Astrocyte (in vitro differentiated cells and primary cell): ENCODE results near the gene ME1. TPM values are rescaled to one million over a fixed set of nuclear protein-coding genes. Genes with fewer than 3 reads are reported as not detected.

Experiments used
- DNase-seq: peaks from one replicate; pipeline ENCODE4 v3.0.0-alpha.2; 2010; ENCODE audit warnings: low read depth
- FAIRE-seq: peaks from 2 replicates; lab custom pipeline; 2011; peaks lifted over from hg19 to GRCh38; lab: Jason Lieb, UNC
- H2AFZ ChIP-seq: 2 replicates; pipeline ENCODE4 v1.6.0; 2012; ENCODE audit warnings: low read depth, low read length, inconsistent platforms
- H3K27ac ChIP-seq: 2 replicates; pipeline ENCODE4 v1.5.1; 2011; ENCODE audit warnings: low read depth, low read length, inconsistent platforms
- H3K27me3 ChIP-seq: 2 replicates; pipeline ENCODE4 v1.6.0; 2011; ENCODE audit warnings: low read length, inconsistent platforms; ENCODE audit not compliant: insufficient read depth
- H3K36me3 ChIP-seq: 2 replicates; pipeline ENCODE4 v1.5.1; 2011; ENCODE audit warnings: low read length, inconsistent platforms; ENCODE audit not compliant: insufficient read depth
- H3K4me1 ChIP-seq: 2 replicates; pipeline ENCODE4 v1.5.1; 2011; ENCODE audit warnings: low read length, inconsistent platforms; ENCODE audit not compliant: insufficient read depth
- H3K4me2 ChIP-seq: 2 replicates; pipeline ENCODE4 v1.6.0; 2012; ENCODE audit warnings: low read length, inconsistent platforms
- H3K4me3 ChIP-seq: 2 replicates; pipeline ENCODE4 v1.5.1; 2011; ENCODE audit warnings: low read depth, mild to moderate bottlenecking, low read length, inconsistent platforms; ENCODE audit not compliant: insufficient read depth
- H3K79me2 ChIP-seq: 2 replicates; pipeline ENCODE4 v1.6.0; 2012; ENCODE audit warnings: mild to moderate bottlenecking, low read length, inconsistent platforms; ENCODE audit not compliant: insufficient read depth
- H3K9ac ChIP-seq: 2 replicates; pipeline ENCODE4 v1.6.0; 2012; ENCODE audit warnings: mild to moderate bottlenecking, low read length, inconsistent platforms
- H3K9me3 ChIP-seq: 2 replicates; pipeline ENCODE4 v1.5.1; 2012; ENCODE audit warnings: low read depth, mild to moderate bottlenecking, low read length, inconsistent platforms; ENCODE audit not compliant: insufficient read depth
- H4K20me1 ChIP-seq: 2 replicates; pipeline ENCODE4 v1.6.0; 2012; ENCODE audit warnings: low read length, inconsistent platforms; ENCODE audit not compliant: insufficient read depth
- H3K27ac Mint-ChIP-seq: one replicate; pipeline ENCODE4 v1.8.0; 2021; ENCODE audit warnings: mild to moderate bottlenecking, mixed read lengths; ENCODE audit not compliant: unreplicated experiment
- H3K27me3 Mint-ChIP-seq: one replicate; pipeline ENCODE4 v1.8.0; 2021; ENCODE audit warnings: low read depth, mixed read lengths; ENCODE audit not compliant: unreplicated experiment
- H3K36me3 Mint-ChIP-seq: one replicate; pipeline ENCODE4 v1.8.0; 2021; ENCODE audit warnings: low read depth, mixed read lengths; ENCODE audit not compliant: unreplicated experiment
- H3K4me1 Mint-ChIP-seq: one replicate; pipeline ENCODE4 v1.8.0; 2021; ENCODE audit warnings: low read depth, mixed read lengths; ENCODE audit not compliant: unreplicated experiment
- H3K4me3 Mint-ChIP-seq: one replicate; pipeline ENCODE4 v1.8.0; 2021; ENCODE audit warnings: mild to moderate bottlenecking, moderate library complexity, mixed read lengths; ENCODE audit not compliant: unreplicated experiment
- H3K9me3 Mint-ChIP-seq: one replicate; pipeline ENCODE4 v1.8.0; 2021; ENCODE audit warnings: mild to moderate bottlenecking, mixed read lengths; ENCODE audit not compliant: unreplicated experiment
- CTCF ChIP-seq: IDR thresholded peaks from 2 replicates; pipeline ENCODE4 v1.5.1; 2011; ENCODE audit warnings: low read depth, mild to moderate bottlenecking, inconsistent platforms, low read length, moderate library complexity; ENCODE audit not compliant: insufficient read depth
- EZH2 ChIP-seq: IDR thresholded peaks from 2 replicates; pipeline ENCODE4 v1.6.1; 2012; ENCODE audit warnings: mild to moderate bottlenecking, low read length, inconsistent platforms; ENCODE audit not compliant: insufficient read depth
- total RNA-seq: library from RNA; stranded (reverse); gene quantifications from 2 replicates; pipeline ENCODE4 v1.2.1, GENCODE V29; 2021

Gene ME1
- total RNA-seq, 1 donor from 2014 or later, result 38.5 TPM

- Histone ChIP-seq H3K27me3 (no peaks in the 10 kb centered on the region), H4K20me1 (peaks cover 62% of the 10 kb centered on the region), H3K27ac (no peak overlapping the region), H3K9ac (no peak overlapping the region), H3K4me3 (no peak overlapping the region), H3K4me1 (peaks cover 6% of the 10 kb centered on the region), H3K36me3 (peaks cover 34% of the 10 kb centered on the region), H3K9me3 (no peaks in the 10 kb centered on the region), H3K79me2 (peaks cover 74% of the 10 kb centered on the region), H2AFZ (no peak overlapping the region), H3K4me2 (peak overlapping the region; percentile 87)
- Mint-ChIP-seq H3K27ac (no peak overlapping the region), H3K4me3 (peak overlapping the region; percentile 99), H3K9me3 (no peaks in the 10 kb centered on the region), H3K27me3 (no peaks in the 10 kb centered on the region), H3K36me3 (peaks cover 13% of the 10 kb centered on the region), H3K4me1 (peaks cover 26% of the 10 kb centered on the region)
- DNase-seq (no peak), FAIRE-seq (no peak)
- TF ChIP-seq CTCF, result no peak
- TF ChIP-seq EZH2, result no peak
These were observed 240.2 kb downstream of the ME1 start for GRCh38 chr6:83190626-83191025.

GRCh38 chr6:83188501-83188900 is 242.3 kb downstream of the ME1 start:
- FAIRE-seq (no peak), DNase-seq (no peak)
- Histone ChIP-seq H2AFZ (no peak overlapping the region), H3K79me2 (peaks cover 76% of the 10 kb centered on the region), H3K27me3 (no peaks in the 10 kb centered on the region), H3K9me3 (no peaks in the 10 kb centered on the region), H3K27ac (no peak overlapping the region), H3K9ac (no peak overlapping the region), H3K4me3 (no peak overlapping the region), H3K4me1 (peaks cover 7% of the 10 kb centered on the region), H4K20me1 (peaks cover 71% of the 10 kb centered on the region), H3K36me3 (peaks cover 44% of the 10 kb centered on the region), H3K4me2 (no peak overlapping the region)
- TF ChIP-seq CTCF, result no peak
- peaks cover 18% of the 10 kb centered on the region for H3K36me3 Mint-ChIP-seq
- no peaks in the 10 kb centered on the region for H3K27me3 Mint-ChIP-seq
- no peak overlapping the region for H3K4me3 Mint-ChIP-seq
- no peaks in the 10 kb centered on the region for H3K9me3 Mint-ChIP-seq
- H3K27ac Mint-ChIP-seq, result no peak overlapping the region
- peaks cover 30% of the 10 kb centered on the region for H3K4me1 Mint-ChIP-seq

GRCh38 chr6:83185096-83185495 is 245.8 kb downstream of the ME1 start:
- Histone ChIP-seq H3K36me3 (peaks cover 70% of the 10 kb centered on the region), H3K9ac (no peak overlapping the region), H3K4me2 (no peak overlapping the region), H3K4me3 (no peak overlapping the region), H3K27me3 (no peaks in the 10 kb centered on the region), H3K27ac (no peak overlapping the region), H4K20me1 (peaks cover 80% of the 10 kb centered on the region), H3K4me1 (peaks cover 22% of the 10 kb centered on the region), H2AFZ (no peak overlapping the region), H3K79me2 (peaks cover 61% of the 10 kb centered on the region), H3K9me3 (no peaks in the 10 kb centered on the region)
- DNase-seq (no peak), FAIRE-seq (no peak)
- Mint-ChIP-seq H3K9me3 (no peaks in the 10 kb centered on the region), H3K36me3 (peaks cover 27% of the 10 kb centered on the region), H3K27ac (peak overlapping the region; percentile 13), H3K27me3 (no peaks in the 10 kb centered on the region), H3K4me3 (no peak overlapping the region), H3K4me1 (peaks cover 45% of the 10 kb centered on the region)
- TF ChIP-seq CTCF (no peak), EZH2 (no peak)
